H9 (cell line): ENCODE measurements around the gene FST. TPM values are rescaled to one million over a fixed set of nuclear protein-coding genes. Genes with fewer than 3 reads are reported as not detected.

Experiments used
- DNase-seq: peaks from one replicate; pipeline ENCODE4 v3.0.0-alpha.2; 2017
- H2AFZ ChIP-seq: one replicate; pipeline ENCODE4 v1.6.1; 2013; ENCODE audit warnings: mild to moderate bottlenecking, low read length, control low read depth, moderate library complexity
- H2AK5ac ChIP-seq: 2 replicates; pipeline ENCODE4 v1.6.1; 2013; ENCODE audit warnings: low read length, control low read depth, mixed read lengths; ENCODE audit not compliant: insufficient read length
- H2BK120ac ChIP-seq: one replicate; pipeline ENCODE4 v1.6.1; 2013; ENCODE audit warnings: low read depth, mild to moderate bottlenecking, low read length, control low read depth, inconsistent platforms; ENCODE audit not compliant: poor library complexity, severe bottlenecking
- H2BK12ac ChIP-seq: 2 replicates; pipeline ENCODE4 v1.6.1; 2013; ENCODE audit warnings: low read length, control low read depth, mixed read lengths, low read depth; ENCODE audit not compliant: insufficient read length
- H2BK15ac ChIP-seq: 2 replicates; pipeline ENCODE4 v1.6.1; 2013; ENCODE audit warnings: low read depth, low read length, control low read depth
- H2BK20ac ChIP-seq: one replicate; pipeline ENCODE4 v1.6.1; 2013; ENCODE audit warnings: low read depth, mild to moderate bottlenecking, low read length, control low read depth, inconsistent platforms; ENCODE audit not compliant: poor library complexity, severe bottlenecking
- H2BK5ac ChIP-seq: 2 replicates; pipeline ENCODE4 v1.6.1; 2013; ENCODE audit warnings: low read length, control low read depth, mixed read lengths; ENCODE audit not compliant: insufficient read length
- H3K14ac ChIP-seq: 2 replicates; pipeline ENCODE4 v1.6.1; 2013; ENCODE audit warnings: low read length, control low read depth; ENCODE audit not compliant: insufficient read depth
- H3K18ac ChIP-seq: 2 replicates; pipeline ENCODE4 v1.6.1; 2013; ENCODE audit warnings: low read depth, mild to moderate bottlenecking, mixed read lengths, low read length, control low read depth; ENCODE audit not compliant: insufficient read length
- H3K23ac ChIP-seq: 2 replicates; pipeline ENCODE4 v1.6.1; 2013; ENCODE audit warnings: low read length, control low read depth, mixed read lengths, low read depth; ENCODE audit not compliant: insufficient read length
- H3K23me2 ChIP-seq: 2 replicates; pipeline ENCODE4 v1.6.1; 2013; ENCODE audit warnings: low read depth, mild to moderate bottlenecking, mixed read lengths, low read length, control low read depth; ENCODE audit not compliant: insufficient read length, poor library complexity, severe bottlenecking
- H3K27ac ChIP-seq: 2 replicates; pipeline ENCODE4 v1.5.1; 2013; ENCODE audit warnings: low read length, control low read depth, mixed read lengths, low read depth; ENCODE audit not compliant: insufficient read length
- H3K27me3 ChIP-seq: 2 replicates; pipeline ENCODE4 v1.6.1; 2013; ENCODE audit warnings: low read length, control low read depth, inconsistent platforms; ENCODE audit not compliant: insufficient read depth
- H3K4ac ChIP-seq: 2 replicates; pipeline ENCODE4 v1.6.1; 2013; ENCODE audit warnings: low read depth, mild to moderate bottlenecking, control low read depth, inconsistent platforms, low read length, moderate library complexity
- H3K4me1 ChIP-seq: 2 replicates; pipeline ENCODE4 v1.6.1; 2013; ENCODE audit warnings: low read length, control low read depth, inconsistent platforms; ENCODE audit not compliant: insufficient read depth
- H3K4me2 ChIP-seq: 2 replicates; pipeline ENCODE4 v1.6.1; 2013; ENCODE audit warnings: low read length, control low read depth, mixed read lengths; ENCODE audit not compliant: insufficient read length, insufficient read depth
- H3K56ac ChIP-seq: 2 replicates; pipeline ENCODE4 v1.6.1; 2013; ENCODE audit warnings: low read depth, mild to moderate bottlenecking, mixed read lengths, low read length, control low read depth; ENCODE audit not compliant: insufficient read length
- H3K79me1 ChIP-seq: 2 replicates; pipeline ENCODE4 v1.6.1; 2013; ENCODE audit warnings: low read depth, mild to moderate bottlenecking, moderate library complexity, low read length, control low read depth, inconsistent platforms; ENCODE audit not compliant: insufficient read depth, poor library complexity, severe bottlenecking
- H3K79me2 ChIP-seq: 2 replicates; pipeline ENCODE4 v1.6.1; 2013; ENCODE audit warnings: low read length, control low read depth, inconsistent platforms; ENCODE audit not compliant: insufficient read depth
- H3K9ac ChIP-seq: 2 replicates; pipeline ENCODE4 v1.6.1; 2013; ENCODE audit warnings: low read length, control low read depth, mixed read lengths; ENCODE audit not compliant: insufficient read length; ENCODE audit errors: extremely low read depth
- H3K9me3 ChIP-seq: one replicate; pipeline ENCODE4 v1.6.1; 2013; ENCODE audit warnings: low read depth, low read length, inconsistent platforms; ENCODE audit not compliant: control insufficient read depth
- H3T11ph ChIP-seq: one replicate; pipeline ENCODE4 v1.6.1; 2013; ENCODE audit warnings: mild to moderate bottlenecking, low read length, control low read depth, inconsistent platforms
- H4K20me1 ChIP-seq: one replicate; pipeline ENCODE4 v1.6.1; 2013; ENCODE audit not compliant: control insufficient read depth, insufficient read length, insufficient read depth
- H4K5ac ChIP-seq: 2 replicates; pipeline ENCODE4 v1.6.1; 2013; ENCODE audit warnings: low read depth, mild to moderate bottlenecking, mixed read lengths, low read length, control low read depth; ENCODE audit not compliant: insufficient read length
- H4K8ac ChIP-seq: replicated peaks from 2 replicates; pipeline ENCODE4 v1.6.1; 2013; ENCODE audit warnings: low read length, control low read depth, mixed read lengths, low read depth; ENCODE audit not compliant: insufficient read length
- H4K91ac ChIP-seq: 2 replicates; pipeline ENCODE4 v1.6.1; 2013; ENCODE audit warnings: low read depth, mild to moderate bottlenecking, moderate library complexity, mixed read lengths, low read length, control low read depth; ENCODE audit not compliant: insufficient read length
- H3K27ac Mint-ChIP-seq, 3 experiments: 2 replicates in 2 of 3; 3 replicates in 1 of 3; pipeline ENCODE4 v1.8.0; 2020 to 2021; ENCODE audit warnings: mixed read lengths in 3 of 3, mild to moderate bottlenecking in 1 of 3, moderate library complexity in 1 of 3
- H3K27me3 Mint-ChIP-seq: 2 replicates; pipeline ENCODE4 v1.8.0; 2021; ENCODE audit warnings: low read depth, mild to moderate bottlenecking, moderate library complexity, mixed read lengths
- H3K36me3 Mint-ChIP-seq, 3 experiments: 2 replicates in 2 of 3; 3 replicates in 1 of 3; pipeline ENCODE4 v1.8.0; 2020 to 2021; ENCODE audit warnings: low read depth in 3 of 3, mixed read lengths in 3 of 3; ENCODE audit not compliant: insufficient read depth in 1 of 3
- H3K4me1 Mint-ChIP-seq, 2 experiments: 2 replicates each; pipeline ENCODE4 v1.8.0; 2020; ENCODE audit warnings: mixed read lengths in 2 of 2
- H3K4me3 Mint-ChIP-seq, 2 experiments: 2 replicates in 1 of 2; 3 replicates in 1 of 2; pipeline ENCODE4 v1.8.0; 2020 to 2021; ENCODE audit warnings: mild to moderate bottlenecking in 2 of 2, mixed read lengths in 2 of 2, moderate library complexity in 1 of 2
- H3K9me3 Mint-ChIP-seq, 2 experiments: 2 replicates in 1 of 2; 3 replicates in 1 of 2; pipeline ENCODE4 v1.8.0; 2020; ENCODE audit warnings: mild to moderate bottlenecking in 2 of 2, mixed read lengths in 2 of 2, moderate library complexity in 1 of 2
- CTCF ChIP-seq: fragments of 200-600 bp; sonication (generic); conservative IDR thresholded peaks from 3 replicates; pipeline ENCODE4 v1.8.0; 2021; ENCODE audit warnings: antibody characterized with exemption, mild to moderate bottlenecking
- WGBS: extraction: QIAGEN DNeasy Blood & Tissue Kit; methylation state at CpG from one replicate; pipeline ENCODE4 v1.1.7; 2013; ENCODE audit warnings: missing lambda C conversion rate, low lambda C conversion rate, mixed read lengths; ENCODE audit not compliant: insufficient read length; ENCODE audit errors: extremely low coverage; 5-methylcytosine and 5-hydroxymethylcytosine counted together
- total RNA-seq: library from RNA; stranded (reverse); gene quantifications from 2 replicates; pipeline ENCODE4 v1.2.1, GENCODE V29; 2021

The FST gene
- total RNA-seq, 1 experiment from 2014 or later = 111 TPM

- DNase-seq = no peak
- H3K4ac ChIP-seq = no peak overlapping the region
- H2BK5ac ChIP-seq = no peak overlapping the region
- H2BK20ac ChIP-seq = no peak overlapping the region
- no peaks in the 10 kb centered on the region for H3K79me1 ChIP-seq
- no peak overlapping the region for H2BK15ac ChIP-seq
- H4K20me1 ChIP-seq = no peaks in the 10 kb centered on the region
- no peak overlapping the region for H3K56ac ChIP-seq
- H2BK120ac ChIP-seq = no peak overlapping the region
- no peak overlapping the region for H2AFZ ChIP-seq
- Mint-ChIP-seq H3K4me3 (no peak overlapping the region), H3K4me1 (no peaks in the 10 kb centered on the region), H3K27me3 (no peaks in the 10 kb centered on the region), H3K27ac (no peak overlapping the region; a peak in 1 of 7 replicates), H3K9me3 (peaks cover 39 to 42% of the 10 kb centered on the region in 2 experiments), H3K36me3 (peaks cover 14 to 34% (median 21%) of the 10 kb centered on the region in 3 experiments)
- H3K79me2 ChIP-seq = no peaks in the 10 kb centered on the region
- TF ChIP-seq CTCF = no peak
- no peak overlapping the region for H2AK5ac ChIP-seq
- H3K18ac ChIP-seq = no peak overlapping the region
- no peak overlapping the region for H3K23ac ChIP-seq
- H2BK12ac ChIP-seq = no peak overlapping the region
- no CpG with 5 or more reads among the region's 3 CpGs for WGBS
- H3K27me3 ChIP-seq = no peaks in the 10 kb centered on the region
- no peaks in the 10 kb centered on the region for H3K23me2 ChIP-seq
- H3K14ac ChIP-seq = no peak overlapping the region
- no peaks in the 10 kb centered on the region for H3K4me1 ChIP-seq
- no peak overlapping the region for H4K5ac ChIP-seq
- H3K9me3 ChIP-seq = peaks cover 4% of the 10 kb centered on the region
- no peak overlapping the region for H3K27ac ChIP-seq
- no peak overlapping the region for H3K9ac ChIP-seq
- H4K8ac ChIP-seq = no peak overlapping the region
- H4K91ac ChIP-seq = no peak overlapping the region
- no peak overlapping the region for H3T11ph ChIP-seq
- no peak overlapping the region for H3K4me2 ChIP-seq
These were observed 27.7 kb downstream of the FST start for GRCh38 chr5:53508125-53508524.
